Left lung (tissue), 10 donors: ENCODE results near the gene CACNA1H. TPM values are rescaled to one million over a fixed set of nuclear protein-coding genes. Genes with fewer than 3 reads are reported as not detected.

ENCODE experiments used
- ATAC-seq: fragments of 200-7000 bp; cut with Tn5 transposase; one replicate; pipeline ENCODE4 v1.9.1; 2020; ENCODE audit warnings: moderate library complexity
- DNase-seq, 4 donors: peaks; one replicate each; pipeline ENCODE4 v3.0.0-alpha.2; 2013 to 2020
- H3K27ac ChIP-seq, 2 donors: fragments of 200-600 bp; sonication (generic) in 1 of 2; one replicate each; pipeline versions ENCODE4 v1.5.0 to v1.8.0; 2020 to 2021
- H3K27me3 ChIP-seq, 2 donors: fragments of 200-600 bp; sonication (generic) in 1 of 2; one replicate each; pipeline versions ENCODE4 v1.5.0 to v1.8.0; 2020 to 2021
- H3K36me3 ChIP-seq, 2 donors: fragments of 200-600 bp; sonication (generic) in 1 of 2; one replicate each; pipeline versions ENCODE4 v1.5.0 to v1.8.0; 2020 to 2021
- H3K4me1 ChIP-seq, 2 donors: fragments of 200-600 bp; one replicate each; pipeline ENCODE4 v1.8.0; 2021
- H3K4me3 ChIP-seq, 2 donors: fragments of 200-600 bp; sonication (generic) in 1 of 2; one replicate each; pipeline versions ENCODE4 v1.5.0 to v1.8.0; 2020 to 2021; ENCODE audit warnings: mild to moderate bottlenecking in 1 of 2
- H3K9me3 ChIP-seq, 2 donors: fragments of 200-600 bp; sonication (generic) in 1 of 2; one replicate each; pipeline versions ENCODE4 v1.5.0 to v1.8.0; 2020 to 2021
- intact Hi-C, 2 donors: fragments of 100-400 bp; cut with DNase I; formaldehyde crosslinking; loops; one replicate each; pipeline versions ENCODE4 v1.11.2 to v1.14.2; 2022
- polyA plus RNA-seq, 6 donors: library from polyadenylated mRNA; unstranded; fragments of 120-200 nt; gene quantifications; one replicate each; pipeline ENCODE4 v1.2.1, GENCODE V29; 2013; ENCODE audit not compliant: insufficient read length in 6 of 6
- total RNA-seq, 2 donors: library from RNA; stranded (reverse); fragmentation: NEBNext Ultra II Directional; extraction: Animal tissue kit (Norgen Biotek cat#: 25700); gene quantifications; one replicate each; pipeline ENCODE4 v1.2.1, GENCODE V29; 2021
- TF ChIP-seq, protein P1 (sequence below), 2 donors: fragments of 200-600 bp; sonication (generic) in 1 of 2; IDR thresholded peaks; one replicate each; pipeline versions ENCODE4 v1.5.0 to v1.8.0; 2021; ENCODE audit warnings: antibody characterized with exemption in 2 of 2
- donor health status: DM: no; HTN: yes; CAD: no.
- donor health status: DM: no; HTN: no; CAD: no.

The CACNA1H gene
- total and polyA plus RNA-seq, 8 donors = 3.4 to 14.0 (median 7.1) TPM

DNA sequence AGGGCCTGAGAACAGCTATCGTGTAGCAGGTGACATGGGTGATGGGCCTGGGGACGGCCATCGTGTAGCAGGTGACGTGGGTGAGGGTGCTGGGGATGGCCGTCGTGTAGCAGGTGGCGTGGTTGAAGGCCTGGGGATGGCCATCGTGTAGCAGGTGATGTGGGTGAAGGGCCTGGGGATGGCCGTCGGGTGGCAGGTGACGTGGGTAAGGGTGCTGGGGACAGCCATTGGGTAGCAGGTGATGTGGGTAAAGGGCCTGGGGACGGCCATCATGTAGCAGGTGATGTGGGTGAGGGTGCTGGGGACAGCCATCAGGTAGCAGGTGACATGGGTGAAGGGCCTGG is 118.4 kb downstream of the CACNA1H start:
- no peak for ATAC-seq
- H3K36me3 ChIP-seq = no peaks in the 10 kb centered on the region
- DNase-seq = no peak
- intact Hi-C loops = no loop called here
- no peak overlapping the region for H3K27ac ChIP-seq
- no peaks in the 10 kb centered on the region for H3K9me3 ChIP-seq
- no peak overlapping the region for H3K4me3 ChIP-seq
- peaks cover 0 to 44% of the 10 kb centered on the region in 2 donors for H3K27me3 ChIP-seq
- H3K4me1 ChIP-seq = no peaks in the 10 kb centered on the region
- TF ChIP-seq, protein P1, sequence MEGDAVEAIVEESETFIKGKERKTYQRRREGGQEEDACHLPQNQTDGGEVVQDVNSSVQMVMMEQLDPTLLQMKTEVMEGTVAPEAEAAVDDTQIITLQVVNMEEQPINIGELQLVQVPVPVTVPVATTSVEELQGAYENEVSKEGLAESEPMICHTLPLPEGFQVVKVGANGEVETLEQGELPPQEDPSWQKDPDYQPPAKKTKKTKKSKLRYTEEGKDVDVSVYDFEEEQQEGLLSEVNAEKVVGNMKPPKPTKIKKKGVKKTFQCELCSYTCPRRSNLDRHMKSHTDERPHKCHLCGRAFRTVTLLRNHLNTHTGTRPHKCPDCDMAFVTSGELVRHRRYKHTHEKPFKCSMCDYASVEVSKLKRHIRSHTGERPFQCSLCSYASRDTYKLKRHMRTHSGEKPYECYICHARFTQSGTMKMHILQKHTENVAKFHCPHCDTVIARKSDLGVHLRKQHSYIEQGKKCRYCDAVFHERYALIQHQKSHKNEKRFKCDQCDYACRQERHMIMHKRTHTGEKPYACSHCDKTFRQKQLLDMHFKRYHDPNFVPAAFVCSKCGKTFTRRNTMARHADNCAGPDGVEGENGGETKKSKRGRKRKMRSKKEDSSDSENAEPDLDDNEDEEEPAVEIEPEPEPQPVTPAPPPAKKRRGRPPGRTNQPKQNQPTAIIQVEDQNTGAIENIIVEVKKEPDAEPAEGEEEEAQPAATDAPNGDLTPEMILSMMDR (IDR thresholded peaks at IDR 0.05) = no peak

Other genes with a start within 250 kb of the CACNA1H start
- gene LMF1, start 182.1 kb upstream of the CACNA1H start, total RNA-seq = 10 to 100 TPM; 15.5 to 21.7 TPM
- 10 to 100 TPM; 16.3 to 23.1 (median 20.4) TPM for gene LMF1, start 182.1 kb upstream of the CACNA1H start, polyA plus RNA-seq
- gene SOX8, start 171.3 kb upstream of the CACNA1H start, total RNA-seq = under 1 TPM; 0.26 to 0.50 TPM
- 1 to 10 TPM; 2.2 to 4.1 (median 2.8) TPM for gene SOX8, start 171.3 kb upstream of the CACNA1H start, polyA plus RNA-seq
- not detected for gene SSTR5, start 80.4 kb upstream of the CACNA1H start, total RNA-seq
- gene SSTR5, start 80.4 kb upstream of the CACNA1H start, polyA plus RNA-seq = under 1 TPM in 1 of 6 donors, not detected in 5; 0.11 TPM
- gene C1QTNF8, start 56.9 kb upstream of the CACNA1H start, total RNA-seq = not detected
- gene C1QTNF8, start 56.9 kb upstream of the CACNA1H start, polyA plus RNA-seq = under 1 TPM in 3 of 6 donors, not detected in 3; 0.10 to 0.23 (median 0.10) TPM
- under 1 TPM in 1 of 2 donors, not detected in 1; 0.34 TPM for gene TPSG1, start 72.2 kb downstream of the CACNA1H start, total RNA-seq
- under 1 TPM in 2 of 6 donors, not detected in 4; 0.35 to 0.92 TPM for gene TPSG1, start 72.2 kb downstream of the CACNA1H start, polyA plus RNA-seq
- 10 to 100 TPM in 1 of 2 donors, 1 to 10 TPM in 1; 3.0 to 55.5 TPM for gene TPSB2, start 77.1 kb downstream of the CACNA1H start, total RNA-seq
- gene TPSB2, start 77.1 kb downstream of the CACNA1H start, polyA plus RNA-seq = under 1 TPM in 2 of 6 donors, not detected in 4; 0.13 to 0.17 TPM
- 10 to 100 TPM; 35.1 to 51.0 TPM for gene TPSAB1, start 87.6 kb downstream of the CACNA1H start, total RNA-seq
- gene TPSAB1, start 87.6 kb downstream of the CACNA1H start, polyA plus RNA-seq = under 1 TPM in 2 of 6 donors, not detected in 4; 0.21 to 0.25 TPM
- under 1 TPM in 1 of 2 donors, not detected in 1; 0.37 TPM for gene TPSD1, start 103.0 kb downstream of the CACNA1H start, total RNA-seq
- gene TPSD1, start 103.0 kb downstream of the CACNA1H start, polyA plus RNA-seq = not detected
- 100 to 1,000 TPM in 1 of 2 donors, 10 to 100 TPM in 1; 89.0 to 111 TPM for gene UBE2I, start 156.5 kb downstream of the CACNA1H start, total RNA-seq
- 100 to 1,000 TPM; 133 to 188 (median 146) TPM for gene UBE2I, start 156.5 kb downstream of the CACNA1H start, polyA plus RNA-seq
- 1 to 10 TPM; 2.6 to 6.0 TPM for gene BAIAP3, start 180.5 kb downstream of the CACNA1H start, total RNA-seq
- 1 to 10 TPM; 1.4 to 8.3 (median 4.2) TPM for gene BAIAP3, start 180.5 kb downstream of the CACNA1H start, polyA plus RNA-seq
- 10 to 100 TPM; 46.3 to 57.0 TPM for gene TSR3, start 198.8 kb downstream of the CACNA1H start, total RNA-seq
- gene TSR3, start 198.8 kb downstream of the CACNA1H start, polyA plus RNA-seq = 10 to 100 TPM; 33.6 to 52.3 (median 44.8) TPM
- 10 to 100 TPM; 74.2 to 97.4 TPM for gene GNPTG, start 198.8 kb downstream of the CACNA1H start, total RNA-seq
- gene GNPTG, start 198.8 kb downstream of the CACNA1H start, polyA plus RNA-seq = 10 to 100 TPM; 32.0 to 55.0 (median 46.2) TPM